HG02642 (cell line): ENCODE measurements around the gene PLAAT4.
"Not testable (repeated sequence)": the region's sequence is repeated elsewhere in the genome, so short reads cannot be mapped to it uniquely, and the experiment has no call there.

Source experiments
- ATAC-seq: cut with Tn5 transposase; IDR thresholded peaks from one replicate; pipeline ENCODE4 v1.9.1; 2021; ENCODE audit warnings: mild to moderate bottlenecking; ENCODE audit not compliant: unreplicated experiment, poor library complexity

PLAAT4 gene

GRCh38 chr11:63510360-63511047 is 26.1 kb upstream of the PLAAT4 start:
- ATAC-seq = no peak

- ATAC-seq = no peak
These were observed 25.4 kb upstream of the PLAAT4 start for GRCh38 chr11:63511048-63511748.

- no peak for ATAC-seq
These were observed 23.8 kb upstream of the PLAAT4 start for GRCh38 chr11:63512816-63513215.

- ATAC-seq = no peak
These were observed 20.5 kb upstream of the PLAAT4 start for GRCh38 chr11:63516109-63516508.

- no peak for ATAC-seq
These were observed 19.5 kb upstream of the PLAAT4 start for GRCh38 chr11:63517156-63517555.

- no peak for ATAC-seq
These were observed 18.1 kb upstream of the PLAAT4 start for GRCh38 chr11:63518548-63518947.

GRCh38 chr11:63520606-63521170 is 15.9 kb upstream of the PLAAT4 start:
- ATAC-seq = no peak

- ATAC-seq = no peak
These were observed 14.7 kb upstream of the PLAAT4 start for GRCh38 chr11:63521896-63522295.

GRCh38 chr11:63523151-63523550 is 13.5 kb upstream of the PLAAT4 start:
- ATAC-seq = no peak

- no peak for ATAC-seq
These were observed 8.9 kb upstream of the PLAAT4 start for GRCh38 chr11:63527667-63528066.

- ATAC-seq = not testable (repeated sequence)
These were observed 8.5 kb upstream of the PLAAT4 start for GRCh38 chr11:63528156-63528555.

- ATAC-seq = not testable (repeated sequence)
These were observed 7.8 kb upstream of the PLAAT4 start for GRCh38 chr11:63528729-63529278.

GRCh38 chr11:63529373-63529772 is 7.2 kb upstream of the PLAAT4 start:
- not testable (repeated sequence) for ATAC-seq

GRCh38 chr11:63530021-63530420 is 6.6 kb upstream of the PLAAT4 start:
- no peak for ATAC-seq

GRCh38 chr11:63531074-63531792 is 5.4 kb upstream of the PLAAT4 start:
- ATAC-seq = peak; percentile 70

- ATAC-seq = no peak
These were observed 4.5 kb upstream of the PLAAT4 start for GRCh38 chr11:63532117-63532516.

- no peak for ATAC-seq
These were observed 3.7 kb upstream of the PLAAT4 start for GRCh38 chr11:63532799-63533475.

GRCh38 chr11:63534076-63534475 is 2.5 kb upstream of the PLAAT4 start:
- no peak for ATAC-seq

- ATAC-seq = peak; percentile 46
These were observed 1.6 kb upstream of the PLAAT4 start for GRCh38 chr11:63534895-63535461.

- no peak for ATAC-seq
These were observed 874 bp upstream of the PLAAT4 start for GRCh38 chr11:63535734-63536133.
